PC-3 (cell line): ENCODE results near the gene GCG. TPM values are rescaled to one million over a fixed set of nuclear protein-coding genes. Genes with fewer than 3 reads are reported as not detected.

Experiments used
- ATAC-seq: fragments of 200-7000 bp; cut with Tn5 transposase; 2 replicates; pipeline ENCODE4 v1.9.1; 2020; ENCODE audit warnings: mild to moderate bottlenecking, moderate library complexity
- BruUV-seq: library from RNA; stranded (reverse); fragments of 400-500 nt; replicated peaks from 2 replicates; lab custom pipeline; 2021; lab: Mats Ljungman, UMichigan
- CTCF ChIA-PET: fragments of 300-600 bp; sonication (Branson Sonifier 250); formaldehyde crosslinking; loops from one replicate; lab custom pipeline; 2022; ENCODE audit warnings: antibody characterized with exemption; lab: Charles Lee
- POLR2A ChIA-PET: fragments of 300-600 bp; sonication (Branson Sonifier 250); formaldehyde crosslinking; loops from one replicate; lab custom pipeline; 2022; ENCODE audit warnings: antibody characterized with exemption; ENCODE audit not compliant: unreplicated experiment; lab: Charles Lee
- DNase-seq: peaks from one replicate; pipeline ENCODE4 v3.0.0-alpha.2; 2015
- H2AFZ ChIP-seq: fragments of 300-600 bp; sonication (generic); 2 replicates; pipeline ENCODE4 v1.6.0; 2016; ENCODE audit warnings: antibody characterized with exemption, low read length
- H3F3A ChIP-seq: fragments of 300-600 bp; sonication (generic); one replicate; pipeline ENCODE4 v1.6.0; 2017; ENCODE audit warnings: antibody characterized with exemption, low read length, control low read depth, mild to moderate bottlenecking; ENCODE audit not compliant: unreplicated experiment
- H3K27ac ChIP-seq: fragments of 300-600 bp; sonication (generic); 2 replicates; pipeline ENCODE4 v1.5.1; 2016; ENCODE audit warnings: mild to moderate bottlenecking, low read length
- H3K27me3 ChIP-seq: fragments of 300-600 bp; sonication (generic); 2 replicates; pipeline ENCODE4 v1.6.1; 2016; ENCODE audit warnings: low read length, mixed read lengths
- H3K36me3 ChIP-seq: fragments of 300-600 bp; sonication (generic); 2 replicates; pipeline ENCODE4 v1.6.1; 2016; ENCODE audit warnings: low read depth, mixed run types, low read length, mixed read lengths
- H3K4me1 ChIP-seq: fragments of 300-600 bp; sonication (generic); 2 replicates; pipeline ENCODE4 v1.5.1; 2016; ENCODE audit warnings: low read length; ENCODE audit not compliant: insufficient read depth
- H3K4me2 ChIP-seq: fragments of 300-600 bp; sonication (generic); 2 replicates; pipeline ENCODE4 v1.6.0; 2016; ENCODE audit warnings: low read length
- H3K4me3 ChIP-seq: fragments of 300-600 bp; sonication (generic); 2 replicates; pipeline ENCODE4 v1.5.1; 2016; ENCODE audit warnings: mild to moderate bottlenecking, low read length, mixed read lengths
- H3K79me2 ChIP-seq: fragments of 300-600 bp; sonication (generic); 2 replicates; pipeline ENCODE4 v1.6.1; 2017; ENCODE audit warnings: low read length, mixed read lengths
- H3K9ac ChIP-seq: fragments of 300-600 bp; sonication (generic); 2 replicates; pipeline ENCODE4 v1.6.0; 2016; ENCODE audit warnings: mild to moderate bottlenecking, low read length
- H3K9me2 ChIP-seq: fragments of 300-600 bp; sonication (generic); replicated peaks from 2 replicates; pipeline ENCODE4 v1.6.1; 2016; ENCODE audit warnings: mixed run types, low read length, mixed read lengths
- H3K9me3 ChIP-seq: fragments of 300-600 bp; sonication (generic); 2 replicates; pipeline ENCODE4 v1.6.1; 2016; ENCODE audit warnings: low read length, mixed read lengths
- H4K20me1 ChIP-seq: fragments of 300-600 bp; sonication (generic); 2 replicates; pipeline ENCODE4 v1.6.1; 2016; ENCODE audit warnings: low read length, mixed read lengths
- EZH2 ChIP-seq: fragments of 300-600 bp; sonication (generic); IDR thresholded peaks from one replicate; pipeline ENCODE4 v1.6.1; 2017; ENCODE audit warnings: antibody characterized with exemption, mild to moderate bottlenecking, low read length; ENCODE audit not compliant: unreplicated experiment
- EZH2phosphoT487 ChIP-seq: fragments of 300-600 bp; sonication (generic); IDR thresholded peaks from 2 replicates; pipeline ENCODE4 v1.6.1; 2018; ENCODE audit warnings: mild to moderate bottlenecking, antibody characterized with exemption, low read length, borderline replicate concordance
- intact Hi-C: fragments of 100-400 bp; cut with micrococcal nuclease; formaldehyde crosslinking; loops from 2 replicates; pipeline ENCODE4 v1.9.0; 2023
- total RNA-seq: library from RNA; depleted of rRNA; stranded (reverse); fragments of >200 nt; gene quantifications from 2 replicates; pipeline ENCODE4 v1.2.3, GENCODE V29; 2014
- TF ChIP-seq, protein P1 (sequence below): fragments of 300-600 bp; sonication (generic); conservative IDR thresholded peaks from 2 replicates; pipeline ENCODE4 v1.5.1; 2017; ENCODE audit warnings: antibody characterized with exemption, low read depth, mild to moderate bottlenecking, low read length

Gene GCG
- total RNA-seq, 1 experiment from 2014 or later: not detected

DNA sequence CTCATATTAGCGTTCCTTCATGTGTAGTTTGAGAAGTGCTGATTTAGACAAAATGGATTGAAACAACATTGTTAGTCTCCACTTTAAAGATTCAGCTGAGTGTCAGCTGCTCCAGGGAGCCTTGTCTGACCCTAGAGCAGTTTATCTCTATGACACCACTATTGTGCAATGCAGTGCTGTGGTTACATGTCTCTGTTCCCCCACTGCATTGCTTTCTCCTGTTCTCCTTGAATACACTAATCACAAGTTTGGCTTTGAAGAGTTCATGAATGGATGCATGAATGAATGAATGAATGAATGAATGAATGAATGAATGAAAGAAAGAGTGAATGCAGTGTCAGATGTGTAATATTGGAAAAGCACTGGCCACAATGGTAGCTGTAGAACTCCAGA lies 38.3 kb downstream of the GCG start:
- TF ChIP-seq EZH2phosphoT487 (no peak), EZH2 (no peak)
- TF ChIP-seq, protein P1, sequence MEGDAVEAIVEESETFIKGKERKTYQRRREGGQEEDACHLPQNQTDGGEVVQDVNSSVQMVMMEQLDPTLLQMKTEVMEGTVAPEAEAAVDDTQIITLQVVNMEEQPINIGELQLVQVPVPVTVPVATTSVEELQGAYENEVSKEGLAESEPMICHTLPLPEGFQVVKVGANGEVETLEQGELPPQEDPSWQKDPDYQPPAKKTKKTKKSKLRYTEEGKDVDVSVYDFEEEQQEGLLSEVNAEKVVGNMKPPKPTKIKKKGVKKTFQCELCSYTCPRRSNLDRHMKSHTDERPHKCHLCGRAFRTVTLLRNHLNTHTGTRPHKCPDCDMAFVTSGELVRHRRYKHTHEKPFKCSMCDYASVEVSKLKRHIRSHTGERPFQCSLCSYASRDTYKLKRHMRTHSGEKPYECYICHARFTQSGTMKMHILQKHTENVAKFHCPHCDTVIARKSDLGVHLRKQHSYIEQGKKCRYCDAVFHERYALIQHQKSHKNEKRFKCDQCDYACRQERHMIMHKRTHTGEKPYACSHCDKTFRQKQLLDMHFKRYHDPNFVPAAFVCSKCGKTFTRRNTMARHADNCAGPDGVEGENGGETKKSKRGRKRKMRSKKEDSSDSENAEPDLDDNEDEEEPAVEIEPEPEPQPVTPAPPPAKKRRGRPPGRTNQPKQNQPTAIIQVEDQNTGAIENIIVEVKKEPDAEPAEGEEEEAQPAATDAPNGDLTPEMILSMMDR: no peak
- POLR2A ChIA-PET: no interaction called here
- intact Hi-C loops: no loop called here
- Histone ChIP-seq H3F3A (no peaks in the 10 kb centered on the region), H3K9me2 (no peaks in the 10 kb centered on the region), H3K4me3 (no peak overlapping the region), H2AFZ (no peak overlapping the region), H3K9ac (no peak overlapping the region), H3K4me2 (peak overlapping the region; percentile 20; the same call in 1 of the 2 replicates), H3K4me1 (peaks cover 55% of the 10 kb centered on the region), H3K9me3 (0 out of 2 replicates have a peak, but pooled peaks cover 9% of the 10 kb centered on the region), H3K79me2 (no peaks in the 10 kb centered on the region), H3K27me3 (no peaks in the 10 kb centered on the region), H3K36me3 (no peaks in the 10 kb centered on the region), H3K27ac (peak overlapping the region; percentile 17), H4K20me1 (no peaks in the 10 kb centered on the region)
- DNase-seq (no peak), ATAC-seq (no peak)
- CTCF ChIA-PET: no interaction called here
- no TSS peak for BruUV-seq

DNA sequence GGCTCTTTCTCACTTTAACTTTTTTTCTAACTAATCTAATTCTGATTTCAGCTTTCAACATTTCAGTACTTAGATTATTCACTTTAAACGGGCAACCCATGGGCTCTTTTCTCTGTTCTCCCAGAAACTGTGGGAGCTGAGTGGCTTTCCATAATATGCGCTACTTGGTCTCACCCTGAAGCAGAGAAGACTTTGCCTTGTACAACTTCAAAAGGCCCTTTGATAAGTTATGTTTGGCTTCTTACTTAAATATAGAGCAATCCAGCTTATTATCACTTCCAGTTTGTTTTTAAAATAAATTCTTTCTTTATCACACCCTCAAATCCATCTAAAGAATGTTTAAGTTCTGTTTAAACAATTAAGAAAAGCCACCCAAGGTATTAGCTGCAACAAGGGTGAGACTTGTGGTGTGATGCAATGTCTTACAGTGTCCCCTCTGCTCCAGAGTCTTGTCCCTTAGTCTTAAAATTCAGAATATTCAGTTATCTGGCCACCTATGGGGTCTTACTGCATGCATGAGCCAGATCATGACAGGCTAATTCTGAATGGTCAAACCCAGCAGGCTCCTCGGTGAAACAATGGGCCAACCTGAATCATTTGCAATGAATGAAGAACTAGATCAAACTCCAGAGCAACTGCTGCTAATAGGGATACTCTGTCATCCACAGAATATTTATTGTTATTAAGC lies 38.8 kb downstream of the GCG start:
- Histone ChIP-seq H3K27me3 (no peaks in the 10 kb centered on the region), H3F3A (no peaks in the 10 kb centered on the region), H3K9me3 (0 out of 2 replicates have a peak, but pooled peaks cover 9% of the 10 kb centered on the region), H3K36me3 (no peaks in the 10 kb centered on the region), H3K4me2 (peak overlapping the region; percentile 20; the same call in 1 of the 2 replicates), H3K4me1 (peaks cover 55% of the 10 kb centered on the region), H3K9me2 (no peaks in the 10 kb centered on the region), H4K20me1 (no peaks in the 10 kb centered on the region), H2AFZ (no peak overlapping the region), H3K9ac (no peak overlapping the region), H3K79me2 (no peaks in the 10 kb centered on the region), H3K4me3 (no peak overlapping the region), H3K27ac (peak overlapping the region; percentile 17; the same call in 1 of the 2 replicates)
- ATAC-seq (no peak), DNase-seq (no peak)
- CTCF ChIA-PET: no interaction called here
- intact Hi-C loops: no loop called here
- POLR2A ChIA-PET: no interaction called here
- no TSS peak for BruUV-seq
- TF ChIP-seq EZH2 (no peak), EZH2phosphoT487 (no peak)
- TF ChIP-seq, protein P1: no peak
